ENCODE results near the gene CLOCK. TPM values are rescaled to one million over a fixed set of nuclear protein-coding genes. Genes with fewer than 3 reads are reported as not detected.

CLOCK gene
- total and polyA plus RNA-seq, 9 of the 15 experiments (the other 6 are each of a cell fraction or from before 2014, with no cell fraction given), result 3.7 to 14.4 (median 9.4) TPM

DNA sequence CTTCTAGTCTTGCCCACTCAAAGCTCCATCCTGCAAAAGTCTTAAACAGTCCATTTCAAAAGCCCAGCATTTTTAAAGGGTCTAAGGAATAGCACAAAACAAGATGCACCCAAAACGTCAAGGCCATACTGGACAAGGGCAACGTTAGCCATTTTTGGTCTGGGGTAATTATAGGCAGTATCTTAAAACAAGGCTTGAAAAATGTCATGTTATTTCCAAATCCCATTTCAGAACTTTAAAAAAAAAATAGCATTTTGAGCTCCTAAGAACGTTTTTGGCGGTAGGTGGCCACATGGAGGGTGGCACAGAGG lies 151.5 kb downstream of the CLOCK start (continued):
- TF ChIP-seq, protein P1, sequence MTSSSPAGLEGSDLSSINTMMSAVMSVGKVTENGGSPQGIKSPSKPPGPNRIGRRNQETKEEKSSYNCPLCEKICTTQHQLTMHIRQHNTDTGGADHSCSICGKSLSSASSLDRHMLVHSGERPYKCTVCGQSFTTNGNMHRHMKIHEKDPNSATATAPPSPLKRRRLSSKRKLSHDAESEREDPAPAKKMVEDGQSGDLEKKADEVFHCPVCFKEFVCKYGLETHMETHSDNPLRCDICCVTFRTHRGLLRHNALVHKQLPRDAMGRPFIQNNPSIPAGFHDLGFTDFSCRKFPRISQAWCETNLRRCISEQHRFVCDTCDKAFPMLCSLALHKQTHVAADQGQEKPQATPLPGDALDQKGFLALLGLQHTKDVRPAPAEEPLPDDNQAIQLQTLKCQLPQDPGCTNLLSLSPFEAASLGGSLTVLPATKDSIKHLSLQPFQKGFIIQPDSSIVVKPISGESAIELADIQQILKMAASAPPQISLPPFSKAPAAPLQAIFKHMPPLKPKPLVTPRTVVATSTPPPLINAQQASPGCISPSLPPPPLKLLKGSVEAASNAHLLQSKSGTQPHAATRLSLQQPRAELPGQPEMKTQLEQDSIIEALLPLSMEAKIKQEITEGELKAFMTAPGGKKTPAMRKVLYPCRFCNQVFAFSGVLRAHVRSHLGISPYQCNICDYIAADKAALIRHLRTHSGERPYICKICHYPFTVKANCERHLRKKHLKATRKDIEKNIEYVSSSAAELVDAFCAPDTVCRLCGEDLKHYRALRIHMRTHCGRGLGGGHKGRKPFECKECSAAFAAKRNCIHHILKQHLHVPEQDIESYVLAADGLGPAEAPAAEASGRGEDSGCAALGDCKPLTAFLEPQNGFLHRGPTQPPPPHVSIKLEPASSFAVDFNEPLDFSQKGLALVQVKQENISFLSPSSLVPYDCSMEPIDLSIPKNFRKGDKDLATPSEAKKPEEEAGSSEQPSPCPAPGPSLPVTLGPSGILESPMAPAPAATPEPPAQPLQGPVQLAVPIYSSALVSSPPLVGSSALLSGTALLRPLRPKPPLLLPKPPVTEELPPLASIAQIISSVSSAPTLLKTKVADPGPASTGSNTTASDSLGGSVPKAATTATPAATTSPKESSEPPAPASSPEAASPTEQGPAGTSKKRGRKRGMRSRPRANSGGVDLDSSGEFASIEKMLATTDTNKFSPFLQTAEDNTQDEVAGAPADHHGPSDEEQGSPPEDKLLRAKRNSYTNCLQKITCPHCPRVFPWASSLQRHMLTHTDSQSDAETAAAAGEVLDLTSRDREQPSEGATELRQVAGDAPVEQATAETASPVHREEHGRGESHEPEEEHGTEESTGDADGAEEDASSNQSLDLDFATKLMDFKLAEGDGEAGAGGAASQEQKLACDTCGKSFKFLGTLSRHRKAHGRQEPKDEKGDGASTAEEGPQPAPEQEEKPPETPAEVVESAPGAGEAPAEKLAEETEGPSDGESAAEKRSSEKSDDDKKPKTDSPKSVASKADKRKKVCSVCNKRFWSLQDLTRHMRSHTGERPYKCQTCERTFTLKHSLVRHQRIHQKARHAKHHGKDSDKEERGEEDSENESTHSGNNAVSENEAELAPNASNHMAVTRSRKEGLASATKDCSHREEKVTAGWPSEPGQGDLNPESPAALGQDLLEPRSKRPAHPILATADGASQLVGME (CRISPR knock-in tag; IDR thresholded peaks at IDR 0.05), result no peak
- TF ChIP-seq FOXP1 (CRISPR knock-in tag; IDR thresholded peaks at IDR 0.05), result no peak
- TF ChIP-seq ZNF354B (CRISPR knock-in tag; IDR thresholded peaks at IDR 0.05), result no peak
- TF ChIP-seq, protein P2, sequence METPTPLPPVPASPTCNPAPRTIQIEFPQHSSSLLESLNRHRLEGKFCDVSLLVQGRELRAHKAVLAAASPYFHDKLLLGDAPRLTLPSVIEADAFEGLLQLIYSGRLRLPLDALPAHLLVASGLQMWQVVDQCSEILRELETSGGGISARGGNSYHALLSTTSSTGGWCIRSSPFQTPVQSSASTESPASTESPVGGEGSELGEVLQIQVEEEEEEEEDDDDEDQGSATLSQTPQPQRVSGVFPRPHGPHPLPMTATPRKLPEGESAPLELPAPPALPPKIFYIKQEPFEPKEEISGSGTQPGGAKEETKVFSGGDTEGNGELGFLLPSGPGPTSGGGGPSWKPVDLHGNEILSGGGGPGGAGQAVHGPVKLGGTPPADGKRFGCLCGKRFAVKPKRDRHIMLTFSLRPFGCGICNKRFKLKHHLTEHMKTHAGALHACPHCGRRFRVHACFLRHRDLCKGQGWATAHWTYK (CRISPR knock-in tag; IDR thresholded peaks at IDR 0.05), result no peak
- TF ChIP-seq TFAM (CRISPR knock-in tag; conservative IDR thresholded peaks at IDR 0.05), result no peak
- no peak for TF ChIP-seq THRAP3 (IDR thresholded peaks at IDR 0.05; ENCODE audit: borderline replicate concordance)
- no peak for TF ChIP-seq SLC30A9 (CRISPR knock-in tag; IDR thresholded peaks at IDR 0.05)
- TF ChIP-seq MAZ (CRISPR knock-in tag; conservative IDR thresholded peaks at IDR 0.05 in 1 of 2, IDR thresholded peaks at IDR 0.05 in 1 of 2), result no peak
- TF ChIP-seq, protein P3, sequence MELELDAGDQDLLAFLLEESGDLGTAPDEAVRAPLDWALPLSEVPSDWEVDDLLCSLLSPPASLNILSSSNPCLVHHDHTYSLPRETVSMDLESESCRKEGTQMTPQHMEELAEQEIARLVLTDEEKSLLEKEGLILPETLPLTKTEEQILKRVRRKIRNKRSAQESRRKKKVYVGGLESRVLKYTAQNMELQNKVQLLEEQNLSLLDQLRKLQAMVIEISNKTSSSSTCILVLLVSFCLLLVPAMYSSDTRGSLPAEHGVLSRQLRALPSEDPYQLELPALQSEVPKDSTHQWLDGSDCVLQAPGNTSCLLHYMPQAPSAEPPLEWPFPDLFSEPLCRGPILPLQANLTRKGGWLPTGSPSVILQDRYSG (tag; conservative IDR thresholded peaks at IDR 0.05; ENCODE audit: low read depth), result peak; percentile 77; the same call in 1 of the 2 replicates
- no peak for TF ChIP-seq CBX1 (IDR thresholded peaks at IDR 0.05; ENCODE audit: low read depth)
- TF ChIP-seq NFE2 (IDR thresholded peaks at IDR 0.05; ENCODE audit: low read depth), result no peak
- TF ChIP-seq, protein P4, sequence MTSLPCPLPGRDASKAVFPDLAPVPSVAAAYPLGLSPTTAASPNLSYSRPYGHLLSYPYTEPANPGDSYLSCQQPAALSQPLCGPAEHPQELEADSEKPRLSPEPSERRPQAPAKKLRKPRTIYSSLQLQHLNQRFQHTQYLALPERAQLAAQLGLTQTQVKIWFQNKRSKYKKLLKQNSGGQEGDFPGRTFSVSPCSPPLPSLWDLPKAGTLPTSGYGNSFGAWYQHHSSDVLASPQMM (CRISPR knock-in tag; IDR thresholded peaks at IDR 0.05), result no peak
- TF ChIP-seq, protein P5, sequence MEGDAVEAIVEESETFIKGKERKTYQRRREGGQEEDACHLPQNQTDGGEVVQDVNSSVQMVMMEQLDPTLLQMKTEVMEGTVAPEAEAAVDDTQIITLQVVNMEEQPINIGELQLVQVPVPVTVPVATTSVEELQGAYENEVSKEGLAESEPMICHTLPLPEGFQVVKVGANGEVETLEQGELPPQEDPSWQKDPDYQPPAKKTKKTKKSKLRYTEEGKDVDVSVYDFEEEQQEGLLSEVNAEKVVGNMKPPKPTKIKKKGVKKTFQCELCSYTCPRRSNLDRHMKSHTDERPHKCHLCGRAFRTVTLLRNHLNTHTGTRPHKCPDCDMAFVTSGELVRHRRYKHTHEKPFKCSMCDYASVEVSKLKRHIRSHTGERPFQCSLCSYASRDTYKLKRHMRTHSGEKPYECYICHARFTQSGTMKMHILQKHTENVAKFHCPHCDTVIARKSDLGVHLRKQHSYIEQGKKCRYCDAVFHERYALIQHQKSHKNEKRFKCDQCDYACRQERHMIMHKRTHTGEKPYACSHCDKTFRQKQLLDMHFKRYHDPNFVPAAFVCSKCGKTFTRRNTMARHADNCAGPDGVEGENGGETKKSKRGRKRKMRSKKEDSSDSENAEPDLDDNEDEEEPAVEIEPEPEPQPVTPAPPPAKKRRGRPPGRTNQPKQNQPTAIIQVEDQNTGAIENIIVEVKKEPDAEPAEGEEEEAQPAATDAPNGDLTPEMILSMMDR (IDR thresholded peaks at IDR 0.05 in 2 of 3, conservative IDR thresholded peaks at IDR 0.05 in 1 of 3; ENCODE audit: insufficient read depth in 2 of 3, low read depth in 1 of 3, low read length in 3 of 3), result 0 out of 6 replicates have a peak, but pooled peaks of 1 of the 3 experiments have one; percentile 9
- TF ChIP-seq, protein P6, sequence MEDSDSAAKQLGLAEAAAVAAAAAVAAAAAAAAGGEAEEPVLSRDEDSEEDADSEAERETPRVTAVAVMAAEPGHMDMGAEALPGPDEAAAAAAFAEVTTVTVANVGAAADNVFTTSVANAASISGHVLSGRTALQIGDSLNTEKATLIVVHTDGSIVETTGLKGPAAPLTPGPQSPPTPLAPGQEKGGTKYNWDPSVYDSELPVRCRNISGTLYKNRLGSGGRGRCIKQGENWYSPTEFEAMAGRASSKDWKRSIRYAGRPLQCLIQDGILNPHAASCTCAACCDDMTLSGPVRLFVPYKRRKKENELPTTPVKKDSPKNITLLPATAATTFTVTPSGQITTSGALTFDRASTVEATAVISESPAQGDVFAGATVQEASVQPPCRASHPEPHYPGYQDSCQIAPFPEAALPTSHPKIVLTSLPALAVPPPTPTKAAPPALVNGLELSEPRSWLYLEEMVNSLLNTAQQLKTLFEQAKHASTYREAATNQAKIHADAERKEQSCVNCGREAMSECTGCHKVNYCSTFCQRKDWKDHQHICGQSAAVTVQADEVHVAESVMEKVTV (CRISPR knock-in tag; IDR thresholded peaks at IDR 0.05), result 0 out of 2 replicates have a peak, but pooled peaks have one; percentile 23
- 0 out of 4 replicates have a peak, but pooled peaks of 1 of the 2 experiments have one; percentile 41 for TF ChIP-seq ARNT (IDR thresholded peaks at IDR 0.05)

Measured in K562 (cell line).